Panc1 (cell line): ENCODE measurements around the gene CACNA2D3. TPM values are rescaled to one million over a fixed set of nuclear protein-coding genes. Genes with fewer than 3 reads are reported as not detected.

Source experiments
- ATAC-seq: fragments of 200-7000 bp; cut with Tn5 transposase; 2 replicates; pipeline ENCODE4 v1.9.1; 2020; ENCODE audit warnings: mild to moderate bottlenecking, moderate library complexity
- BruUV-seq: library from RNA; stranded (reverse); fragments of 400-500 nt; replicated peaks from 2 replicates; lab custom pipeline; 2021; lab: Mats Ljungman, UMichigan
- CTCF ChIA-PET: fragments of 300-600 bp; sonication (Branson Sonifier 250); formaldehyde crosslinking; loops from one replicate; lab custom pipeline; 2022; ENCODE audit warnings: antibody characterized with exemption; lab: Charles Lee
- POLR2A ChIA-PET: fragments of 300-600 bp; sonication (Branson Sonifier 250); formaldehyde crosslinking; loops from one replicate; lab custom pipeline; 2022; ENCODE audit warnings: antibody characterized with exemption; lab: Charles Lee
- DNase-seq: peaks from one replicate; pipeline ENCODE4 v3.0.0-alpha.2; 2010; ENCODE audit warnings: low read depth, low spot score
- H3K27ac ChIP-seq: 2 replicates; pipeline ENCODE4 v1.5.1; 2011; ENCODE audit warnings: mild to moderate bottlenecking, low read length, inconsistent platforms
- H3K27me3 ChIP-seq: fragments of 200-500 bp; sonication (Bioruptor generic); 2 replicates; pipeline ENCODE4 v1.6.0; 2014; ENCODE audit warnings: low read length, inconsistent platforms; ENCODE audit not compliant: control insufficient read depth, insufficient read depth
- H3K36me3 ChIP-seq: fragments of 200-500 bp; sonication (Bioruptor generic); 2 replicates; pipeline ENCODE4 v1.5.1; 2014; ENCODE audit warnings: inconsistent platforms, mild to moderate bottlenecking, low read length, moderate library complexity; ENCODE audit not compliant: control insufficient read depth, insufficient read depth
- H3K4me1 ChIP-seq: 2 replicates; pipeline ENCODE4 v1.5.1; 2011; ENCODE audit warnings: inconsistent platforms, mild to moderate bottlenecking, low read length, moderate library complexity; ENCODE audit not compliant: control insufficient read depth, insufficient read depth
- H3K4me3 ChIP-seq, 2 experiments: 2 replicates each; pipeline ENCODE4 v1.5.1; 2011 to 2012; ENCODE audit warnings: low read depth in 2 of 2, low read length in 2 of 2, mild to moderate bottlenecking in 2 of 2, inconsistent platforms in 1 of 2, moderate library complexity in 1 of 2
- H3K9me3 ChIP-seq: fragments of 200-500 bp; sonication (Bioruptor generic); 2 replicates; pipeline ENCODE4 v1.5.1; 2014; ENCODE audit warnings: low read depth, mild to moderate bottlenecking, inconsistent platforms, low read length, moderate library complexity; ENCODE audit not compliant: control insufficient read depth, insufficient read depth
- CTCF ChIP-seq: fragments of 450-650 bp; IDR thresholded peaks from 2 replicates; pipeline ENCODE4 v1.5.1; 2017; ENCODE audit warnings: mild to moderate bottlenecking
- POLR2AphosphoS5 ChIP-seq: IDR thresholded peaks from 2 replicates; pipeline ENCODE4 v1.6.1; 2012; ENCODE audit warnings: mild to moderate bottlenecking, low read depth, low read length, moderate library complexity
- REST ChIP-seq, 2 experiments: IDR thresholded peaks; 2 replicates each; pipeline ENCODE4 v1.6.1; 2011 to 2012; ENCODE audit warnings: low read depth in 2 of 2, control low read depth in 1 of 2, low read length in 1 of 2, mild to moderate bottlenecking in 1 of 2, moderate library complexity in 1 of 2; ENCODE audit not compliant: insufficient read depth in 1 of 2
- SIN3A ChIP-seq: IDR thresholded peaks from 2 replicates; pipeline ENCODE4 v1.6.1; 2012; ENCODE audit warnings: low read depth, mild to moderate bottlenecking, low read length, moderate library complexity, borderline replicate concordance; ENCODE audit not compliant: insufficient read depth
- TCF7L2 ChIP-seq: IDR thresholded peaks from 2 replicates; pipeline ENCODE4 v1.6.1; 2011; ENCODE audit warnings: mild to moderate bottlenecking, low read depth, low read length, inconsistent platforms
- in situ Hi-C: cut with HindIII; loops from 2 replicates; pipeline ENCODE4 v1.10.0; 2016; ENCODE audit warnings: low sequenced_read_pairs, low pct_unique_long_range_greater_than_20kb
- intact Hi-C: fragments of 100-400 bp; cut with micrococcal nuclease; formaldehyde crosslinking; loops from one replicate; pipeline ENCODE4 v1.10.0; 2022; ENCODE audit not compliant: unreplicated experiment
- total RNA-seq: library from RNA; stranded (reverse); gene quantifications from one replicate; pipeline ENCODE4 v1.2.1, GENCODE V29; 2021; ENCODE audit not compliant: unreplicated experiment

CACNA2D3 gene
- total RNA-seq, 1 experiment from 2014 or later: 0.41 TPM

- no TSS peak for BruUV-seq
- no peaks in the 10 kb centered on the region for H3K9me3 ChIP-seq
- H3K36me3 ChIP-seq: no peaks in the 10 kb centered on the region
- H3K27me3 ChIP-seq: no peaks in the 10 kb centered on the region
- no peak overlapping the region for H3K27ac ChIP-seq
- CTCF ChIA-PET: no interaction called here
- POLR2A ChIA-PET: no interaction called here
- intact Hi-C loops: no loop called here
- ATAC-seq (no peak), DNase-seq (no peak)
- in situ Hi-C loops: no loop called here
- H3K4me1 ChIP-seq: no peaks in the 10 kb centered on the region
- H3K4me3 ChIP-seq: no peak overlapping the region
- TF ChIP-seq REST (IDR thresholded peaks at IDR 0.05; ENCODE audit: insufficient read depth in 1 of 2, low read depth in 2 of 2, low read length in 1 of 2) (no peak), CTCF (no peak), TCF7L2 (no peak), POLR2AphosphoS5 (no peak), SIN3A (no peak)
Measured at GRCh38 chr3:54600441-54601204, 478.3 kb downstream of the CACNA2D3 start.

- Histone ChIP-seq H3K27ac (no peak overlapping the region), H3K36me3 (no peaks in the 10 kb centered on the region), H3K27me3 (no peaks in the 10 kb centered on the region), H3K9me3 (no peaks in the 10 kb centered on the region), H3K4me1 (no peaks in the 10 kb centered on the region), H3K4me3 (no peak overlapping the region)
- POLR2A ChIA-PET: no interaction called here
- DNase-seq (no peak), ATAC-seq (no peak)
- in situ Hi-C loops: no loop called here
- BruUV-seq: no TSS peak
- intact Hi-C loops: no loop called here
- TF ChIP-seq TCF7L2 (no peak), POLR2AphosphoS5 (no peak), REST (IDR thresholded peaks at IDR 0.05; ENCODE audit: insufficient read depth in 1 of 2, low read depth in 2 of 2, low read length in 1 of 2) (no peak), CTCF (no peak), SIN3A (no peak)
- CTCF ChIA-PET: no interaction called here
Measured at GRCh38 chr3:54604495-54604894, 482.1 kb downstream of the CACNA2D3 start.
